HepG2 (cell line): ENCODE results near the gene ADGRV1. TPM values are rescaled to one million over a fixed set of nuclear protein-coding genes. Genes with fewer than 3 reads are reported as not detected.
"Not testable (repeated sequence)": the region's sequence is repeated elsewhere in the genome, so short reads cannot be mapped to it uniquely, and the experiment has no call there.

ENCODE experiments used
- ATAC-seq: fragments of 200-7000 bp; cut with Tn5 transposase; 3 replicates; pipeline ENCODE4 v1.9.1; 2020; ENCODE audit warnings: mild to moderate bottlenecking, moderate library complexity
- BruUV-seq: library from RNA; stranded (reverse); fragments of 400-500 nt; replicated peaks from 2 replicates; lab custom pipeline; 2021; lab: Mats Ljungman, UMichigan
- CTCF ChIA-PET: fragments of 300-600 bp; formaldehyde crosslinking; extraction: SDS; loops from one replicate; lab custom pipeline; 2021; ENCODE audit warnings: low total read pairs, inconsistent platforms, low intra/inter-chr PET ratio; lab: Yijun Ruan, JAX
- POLR2A ChIA-PET: fragments of 350-600 bp; sonication (Branson Sonifier 250); formaldehyde crosslinking; loops from one replicate; lab custom pipeline; 2020; ENCODE audit warnings: antibody characterized with exemption, inconsistent platforms; lab: Yijun Ruan, JAX
- DNase-seq: peaks from one replicate; pipeline ENCODE4 v3.0.0-alpha.2; 2015; ENCODE audit warnings: low spot score
- FAIRE-seq: peaks from 3 replicates; lab custom pipeline; 2011; peaks lifted over from hg19 to GRCh38; lab: Jason Lieb, UNC
- H2AFZ ChIP-seq: one replicate; pipeline ENCODE4 v1.6.1; 2011; ENCODE audit warnings: low read length, inconsistent platforms
- H3K27ac ChIP-seq: fragments of 300-600 bp; 3 replicates; pipeline ENCODE4 v1.8.0; 2011; ENCODE audit warnings: mixed run types, mild to moderate bottlenecking, mixed read lengths, low read length, inconsistent platforms; ENCODE audit not compliant: insufficient read depth; ENCODE audit errors: extremely low read length
- H3K27me3 ChIP-seq, 2 experiments: fragments of 200-600 bp in 1 of 2; 2 replicates in 1 of 2; 3 replicates in 1 of 2; pipeline versions ENCODE4 v1.6.0 to v1.8.0; 2011; ENCODE audit warnings: low read length in 2 of 2, mild to moderate bottlenecking in 2 of 2, moderate library complexity in 2 of 2, inconsistent platforms in 1 of 2; ENCODE audit not compliant: insufficient read depth in 2 of 2, control insufficient read depth in 1 of 2
- H3K36me3 ChIP-seq, 2 experiments: fragments of 200-600 bp in 1 of 2; replicated peaks in 1 of 2; 2 replicates in 1 of 2; 3 replicates in 1 of 2; pipeline versions ENCODE4 v1.5.1 to v1.8.0; 2011; ENCODE audit warnings: low read length in 2 of 2, inconsistent platforms in 1 of 2; ENCODE audit not compliant: insufficient read depth in 2 of 2, control insufficient read depth in 1 of 2
- H3K4me1 ChIP-seq: 2 replicates; pipeline ENCODE4 v1.5.1; 2012; ENCODE audit warnings: low read length, inconsistent platforms; ENCODE audit not compliant: insufficient read depth
- H3K4me2 ChIP-seq: 2 replicates; pipeline ENCODE4 v1.6.0; 2011; ENCODE audit warnings: low read depth, low read length, inconsistent platforms
- H3K4me3 ChIP-seq, 3 experiments: fragments of 200-600 bp in 1 of 3; sonication (generic), shearing (Covaris generic) in 1 of 3; replicated peaks in 1 of 3; 2 replicates each; pipeline ENCODE4 v1.5.1; 2011 to 2016; ENCODE audit warnings: low read length in 3 of 3, inconsistent platforms in 2 of 3, low read depth in 2 of 3, mild to moderate bottlenecking in 2 of 3, control low read depth in 1 of 3, mixed read lengths in 1 of 3; ENCODE audit not compliant: insufficient read depth in 1 of 3
- H3K79me2 ChIP-seq: one replicate; pipeline ENCODE4 v1.6.1; 2011; ENCODE audit warnings: low read length, inconsistent platforms; ENCODE audit not compliant: insufficient read depth
- H3K9ac ChIP-seq: 2 replicates; pipeline ENCODE4 v1.6.0; 2011; ENCODE audit warnings: mild to moderate bottlenecking, low read depth, low read length, inconsistent platforms; ENCODE audit not compliant: insufficient read depth
- H3K9me3 ChIP-seq: 2 replicates; pipeline ENCODE4 v1.5.1; 2012; ENCODE audit warnings: mild to moderate bottlenecking, low read length
- H4K20me1 ChIP-seq: 2 replicates; pipeline ENCODE4 v1.6.0; 2011; ENCODE audit warnings: inconsistent platforms, mild to moderate bottlenecking, low read length, moderate library complexity; ENCODE audit not compliant: insufficient read depth
- FOXM1 ChIP-seq: sonication (generic); formaldehyde crosslinking; IDR thresholded peaks from 2 replicates; pipeline ENCODE4 v1.5.0; 2020; ENCODE audit warnings: missing genetic modification reagents
- KLF9 ChIP-seq: IDR thresholded peaks from 2 replicates; pipeline ENCODE4 v1.6.1; 2016; ENCODE audit warnings: low read depth
- RBM22 ChIP-seq: fragments of 200-400 bp; formaldehyde crosslinking; optimal IDR thresholded peaks from 2 replicates; pipeline ENCODE3; 2017; ENCODE audit warnings: mild to moderate bottlenecking, low read length, moderate library complexity
- RXRA ChIP-seq: sonication (generic); formaldehyde crosslinking; IDR thresholded peaks from 2 replicates; pipeline ENCODE4 v1.5.1; 2020; ENCODE audit warnings: missing genetic modification reagents
- TBL1XR1 ChIP-seq: fragments of 150-350 bp; IDR thresholded peaks from 2 replicates; pipeline ENCODE4 v1.6.1; 2014; ENCODE audit warnings: borderline replicate concordance, low read length; ENCODE audit not compliant: partially characterized antibody
- ZNF24 ChIP-seq: fragments of 450-650 bp; IDR thresholded peaks from 2 replicates; pipeline ENCODE4 v1.6.1; 2017; ENCODE audit warnings: antibody characterized with exemption, mild to moderate bottlenecking
- ZNF562 ChIP-seq: sonication (generic); formaldehyde crosslinking; IDR thresholded peaks from 2 replicates; pipeline ENCODE4 v1.8.0; 2022; ENCODE audit warnings: missing genetic modification reagents, borderline replicate concordance
- ZNF713 ChIP-seq: sonication (generic); formaldehyde crosslinking; IDR thresholded peaks from 2 replicates; pipeline ENCODE4 v1.4.0; 2020; ENCODE audit warnings: mild to moderate bottlenecking, missing genetic modification reagents
- WGBS: methylation state at CpG from one replicate; pipeline ENCODE4 v1.1.6; 2017; ENCODE audit warnings: low lambda C conversion rate; 5-methylcytosine and 5-hydroxymethylcytosine counted together
- in situ Hi-C: cut with HindIII; loops from 2 replicates; pipeline ENCODE4 v1.10.0; 2017; ENCODE audit warnings: low pct_unique_long_range_greater_than_20kb; ENCODE audit not compliant: extremely low pct_ligation_motif_present
- intact Hi-C: fragments of 100-400 bp; cut with micrococcal nuclease; formaldehyde crosslinking; loops from one replicate; pipeline ENCODE4 v1.10.0; 2022; ENCODE audit not compliant: unreplicated experiment
- polyA plus RNA-seq, 8 experiments: library from polyadenylated mRNA; depleted of rRNA in 3 of 8; stranded (reverse) in 7 of 8; unstranded in 1 of 8; fragments of >200 nt; fragmentation: Illumina TruSeq in 4 of 8; extraction: Trizol in 4 of 8; gene quantifications; 2 replicates each; pipeline versions ENCODE4 v1.2.1 to v1.2.3, GENCODE V29; 2011 to 2016; ENCODE audit warnings: low read depth in 4 of 8, missing spikeins in 1 of 8, mixed read lengths in 1 of 8; ENCODE audit not compliant: insufficient read depth in 1 of 8
- total RNA-seq, 5 experiments: library from RNA; depleted of rRNA; stranded (reverse); fragments of >200 nt; fragmentation: Illumina TruSeq; extraction: Trizol; gene quantifications; 2 replicates each; pipeline ENCODE4 v1.2.3, GENCODE V29; 2016; ENCODE audit warnings: low read depth in 1 of 5

Gene ADGRV1
- total and polyA plus RNA-seq, 2 of the 13 experiments (the other 11 are each of a cell fraction or from before 2014, with no cell fraction given), result 1.7 to 3.9 TPM

DNA sequence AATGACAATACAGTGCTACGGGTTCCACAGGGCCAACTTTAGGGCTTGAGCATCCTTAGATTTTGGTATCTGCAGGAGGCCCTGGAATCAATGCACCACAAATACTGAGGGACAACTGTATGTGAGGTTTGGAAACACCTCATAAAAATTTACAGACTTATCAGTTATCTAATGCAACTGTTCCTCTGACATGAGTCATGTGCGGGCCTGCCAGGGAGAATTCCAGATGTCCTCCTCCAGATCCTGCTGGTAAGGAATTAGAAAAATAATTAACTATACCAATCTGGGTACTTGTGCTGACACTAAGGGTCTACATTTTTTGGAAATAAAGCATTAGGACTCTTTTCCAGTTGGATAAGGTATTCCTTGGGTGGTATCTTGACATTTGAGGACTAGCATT is 491.2 kb downstream of the ADGRV1 start:
- BruUV-seq, result no TSS peak
- Histone ChIP-seq H3K4me2 (no peak overlapping the region), H3K79me2 (no peaks in the 10 kb centered on the region), H3K4me3 (no peak overlapping the region), H2AFZ (no peak overlapping the region), H3K9me3 (no peaks in the 10 kb centered on the region), H3K9ac (no peak overlapping the region), H3K36me3 (no peaks in the 10 kb centered on the region), H3K27me3 (no peaks in the 10 kb centered on the region), H4K20me1 (no peaks in the 10 kb centered on the region), H3K27ac (no peak overlapping the region), H3K4me1 (no peaks in the 10 kb centered on the region)
- CTCF ChIA-PET, result no interaction called here
- DNase-seq (no peak), ATAC-seq (no peak), FAIRE-seq (no peak)
- intact Hi-C loops, result no loop called here
- WGBS, result 32% methylated on average over 2 of the region's 2 CpGs
- in situ Hi-C loops, result no loop called here
- TF ChIP-seq RBM22 (no peak), FOXM1 (CRISPR knock-in tag) (no peak), ZNF713 (CRISPR knock-in tag) (no peak), ZNF562 (CRISPR knock-in tag) (no peak), RXRA (CRISPR knock-in tag) (no peak), KLF9 (CRISPR knock-in tag) (no peak), ZNF24 (no peak), TBL1XR1 (no peak)
- POLR2A ChIA-PET, result no interaction called here

DNA sequence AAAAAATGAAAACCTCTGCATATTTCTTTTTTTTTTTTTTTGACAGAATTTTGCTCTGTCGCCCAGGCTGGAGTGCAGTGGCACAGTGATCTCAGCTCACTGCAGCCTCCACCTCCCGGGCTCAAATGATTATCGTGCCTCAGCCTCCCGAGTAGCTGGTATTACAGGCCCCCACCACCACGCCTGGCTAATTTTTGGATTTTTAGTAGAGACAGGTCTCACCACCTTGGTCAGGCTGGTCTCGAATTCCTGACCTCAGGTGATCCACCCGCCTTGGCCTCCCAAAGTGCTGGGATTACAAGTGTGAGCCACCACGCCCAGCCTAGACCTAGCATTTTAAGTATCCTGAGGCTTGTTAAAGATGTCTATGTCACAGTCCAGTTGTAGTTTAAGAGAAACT is 493.8 kb downstream of the ADGRV1 start:
- H3K9me3 ChIP-seq, H2AFZ ChIP-seq, H3K36me3 ChIP-seq, H3K79me2 ChIP-seq, H3K4me1 ChIP-seq, in situ Hi-C loops, FAIRE-seq, H3K4me3 ChIP-seq, H3K9ac ChIP-seq, ATAC-seq, CTCF ChIA-PET, H3K4me2 ChIP-seq, H3K27ac ChIP-seq, BruUV-seq, intact Hi-C loops, H3K27me3 ChIP-seq, H4K20me1 ChIP-seq, POLR2A ChIA-PET, DNase-seq: not testable (repeated sequence)
- 74% methylated on average over 8 of the region's 8 CpGs for WGBS
